ENCODE measurements around the gene SUFU. TPM values are rescaled to one million over a fixed set of nuclear protein-coding genes. Genes with fewer than 3 reads are reported as not detected.

SUFU gene
- total and polyA plus RNA-seq, 2 of the 8 experiments (the other 6 are each of a cell fraction or from before 2014, with no cell fraction given), result 7.0 to 10.8 TPM

- H3K4me3 ChIP-seq (ENCODE audit: extremely low read depth in 1 of 4, insufficient read depth in 2 of 4, low read depth in 3 of 4, low read length in 4 of 4), result no peak overlapping the region
- no peaks in the 10 kb centered on the region for H3K23me2 ChIP-seq (ENCODE audit: low read depth, low read length)
- DNase-seq (ENCODE audit: low read depth in 1 of 2, low spot score in 2 of 2) (no peak), FAIRE-seq (no peak)
- H3K14ac ChIP-seq (ENCODE audit: insufficient read length), result no peak overlapping the region
- no peaks in the 10 kb centered on the region for H3K79me1 ChIP-seq (ENCODE audit: low read depth, low read length)
- H2BK5ac ChIP-seq (ENCODE audit: low read depth, low read length), result no peak overlapping the region
- no peak overlapping the region for H3K4me2 ChIP-seq (ENCODE audit: insufficient read depth in 1 of 2, low read depth in 2 of 2, low read length in 2 of 2)
- no peak overlapping the region for H3K23ac ChIP-seq (ENCODE audit: insufficient read length)
- no peaks in the 10 kb centered on the region for H3K27me3 ChIP-seq (replicated peaks in 1 of 4; ENCODE audit: control insufficient read depth in 3 of 4, extremely low read depth in 1 of 4, insufficient read depth in 3 of 4, low read length in 3 of 4)
- ChIA-PET CTCF (ENCODE audit: partially characterized antibody) (interaction anchor here (0.6 to 14.3 kb wide), 5 partner anchors 9 to 33 kb away, joined by 3 to 160 read pairs (median 4); no protein-coding TSS in a partner anchor), POLR2A (ENCODE audit: partially characterized antibody) (interaction anchor here (0.8 to 0.9 kb wide), 2 partner anchors 10 to 14 kb away, joined by 4 read pairs; no protein-coding TSS in a partner anchor)
- H2AK5ac ChIP-seq (ENCODE audit: low read depth, low read length), result peak overlapping the region; percentile 26; the same call in 1 of the 2 replicates
- no peaks in the 10 kb centered on the region for H3K79me2 ChIP-seq (ENCODE audit: control insufficient read depth in 1 of 2, insufficient read depth in 2 of 2, low read length in 2 of 2)
- H4K91ac ChIP-seq (replicated peaks; ENCODE audit: insufficient read length, low read length), result no peak overlapping the region
- H2BK20ac ChIP-seq (ENCODE audit: low read length), result no peak overlapping the region
- WGBS, 2 experiments (ENCODE audit: extremely low coverage in 1 of 2, insufficient coverage in 1 of 2, insufficient read length in 1 of 2, insufficient replicate concordance in 2 of 2, low coverage in 1 of 2, low lambda C conversion rate in 2 of 2, missing lambda C conversion rate in 1 of 2), result 90% methylated on average over 4 of the region's 4 CpGs; no CpG with 5 or more reads in 1 of the 2 experiments
- H4K20me1 ChIP-seq (replicated peaks in 1 of 2; ENCODE audit: control insufficient read depth in 1 of 2, insufficient read depth in 2 of 2, low read length in 2 of 2), result no peaks in the 10 kb centered on the region
- H3K18ac ChIP-seq (ENCODE audit: extremely low read depth, low read length), result no peak overlapping the region
- H3K36me3 ChIP-seq (ENCODE audit: control insufficient read depth in 2 of 4, insufficient read depth in 4 of 4, low read length in 3 of 4), result no peaks in the 10 kb centered on the region; a peak in 1 of 8 replicates
- H3K27ac ChIP-seq (ENCODE audit: low read depth, low read length), result no peak overlapping the region
- no peak overlapping the region for H4K8ac ChIP-seq (ENCODE audit: extremely low read depth, insufficient read depth, low read length)
- no peak overlapping the region for H3K56ac ChIP-seq (replicated peaks; ENCODE audit: insufficient read length, low read depth, low read length)
- peak overlapping the region; percentile 27; the same call in 1 of the 2 replicates for H2BK12ac ChIP-seq (ENCODE audit: low read depth, low read length)
- no peak overlapping the region for H4K5ac ChIP-seq (ENCODE audit: insufficient read length, low read depth, low read length)
- no peak overlapping the region for H3K9ac ChIP-seq (replicated peaks in 1 of 4; ENCODE audit: extremely low read depth in 1 of 4, low read depth in 3 of 4, low read length in 3 of 4)
- no peak overlapping the region for H3K4ac ChIP-seq (replicated peaks; ENCODE audit: insufficient read length, low read depth, low read length)
- H3K4me1 ChIP-seq (replicated peaks in 1 of 4; ENCODE audit: control insufficient read depth in 3 of 4, insufficient read depth in 4 of 4, low read length in 3 of 4), result peaks cover under 1 to 30% (median 16%) of the 10 kb centered on the region in 4 experiments; a peak in 6 of 7 replicates
- H2AFZ ChIP-seq (ENCODE audit: low read length), result no peak overlapping the region
- no peaks in the 10 kb centered on the region for H3K9me3 ChIP-seq (ENCODE audit: insufficient read depth in 2 of 2, low read depth in 1 of 2, low read length in 1 of 2)
- 0 out of 2 replicates have a peak overlapping the region, but pooled peaks have one; percentile 13 for H2BK15ac ChIP-seq (ENCODE audit: low read length)
- H2BK120ac ChIP-seq (replicated peaks; ENCODE audit: low read depth, low read length), result no peak overlapping the region
- TF ChIP-seq CBX8 (IDR thresholded peaks at IDR 0.05; ENCODE audit: borderline replicate concordance, low read depth, low read length) (no peak), EGR1 (IDR thresholded peaks at IDR 0.05; ENCODE audit: borderline replicate concordance, low read depth, low read length) (no peak), NRF1 (IDR thresholded peaks at IDR 0.05; ENCODE audit: low read depth, low read length) (no peak)
Observed at GRCh38 chr10:102635377-102635776, 131.6 kb downstream of the SUFU start.

Measured in H1 (cell line).